SU-DHL-6 (cell line): Measurements from ENCODE around the gene DENND5A.

Source experiments
- H2AFZ ChIP-seq: fragments of 200-600 bp; sonication (generic); 2 replicates; pipeline ENCODE4 v1.6.1; 2014; ENCODE audit warnings: low read depth, mild to moderate bottlenecking, moderate library complexity, mixed read lengths, antibody characterized with exemption, low read length; ENCODE audit not compliant: severe bottlenecking
- H3F3A ChIP-seq: fragments of 200-600 bp; shearing (Covaris generic); 2 replicates; pipeline ENCODE4 v1.6.0; 2016; ENCODE audit warnings: antibody characterized with exemption, mild to moderate bottlenecking; ENCODE audit not compliant: insufficient read depth
- H3K27ac ChIP-seq: fragments of 200-600 bp; sonication (generic); 2 replicates; pipeline ENCODE4 v1.5.1; 2016; ENCODE audit warnings: low read depth, mild to moderate bottlenecking, low read length, moderate library complexity, mixed read lengths
- H3K27me3 ChIP-seq: fragments of 200-600 bp; sonication (generic), shearing (Covaris generic); 2 replicates; pipeline ENCODE4 v1.6.0; 2014; ENCODE audit warnings: mild to moderate bottlenecking, low read length
- H3K36me3 ChIP-seq: fragments of 200-600 bp; sonication (generic); 2 replicates; pipeline ENCODE4 v1.6.1; 2014; ENCODE audit warnings: mild to moderate bottlenecking, low read length, mixed read lengths
- H3K4me2 ChIP-seq: fragments of 300-600, 200-600 bp; shearing (Covaris generic), sonication (generic); 2 replicates; pipeline ENCODE4 v1.6.0; 2014; ENCODE audit warnings: low read length, low read depth, mild to moderate bottlenecking; ENCODE audit not compliant: poor library complexity, severe bottlenecking
- H3K4me3 ChIP-seq: fragments of 200-600 bp; sonication (generic); 2 replicates; pipeline ENCODE4 v1.5.1; 2014; ENCODE audit warnings: antibody characterized with exemption, low read length, mild to moderate bottlenecking, mixed read lengths; ENCODE audit not compliant: insufficient read depth, poor library complexity, severe bottlenecking
- H3K79me2 ChIP-seq: fragments of 200-600 bp; sonication (generic); 2 replicates; pipeline ENCODE4 v1.6.1; 2014; ENCODE audit warnings: mild to moderate bottlenecking, low read length, moderate library complexity; ENCODE audit not compliant: insufficient read depth
- H3K9ac ChIP-seq: fragments of 200-600 bp; sonication (generic); 2 replicates; pipeline ENCODE4 v1.7.0; 2014; ENCODE audit warnings: mild to moderate bottlenecking, low read length
- H3K9me2 ChIP-seq: fragments of 200-600 bp; sonication (generic); replicated peaks from 2 replicates; pipeline ENCODE4 v1.6.1; 2014; ENCODE audit warnings: low read length; ENCODE audit not compliant: insufficient read depth
- H3K9me3 ChIP-seq: fragments of 200-600 bp; sonication (generic); 2 replicates; pipeline ENCODE4 v1.6.1; 2014; ENCODE audit warnings: low read length, mixed read lengths; ENCODE audit not compliant: insufficient read depth
- H4K20me1 ChIP-seq: fragments of 200-600 bp; sonication (generic); 2 replicates; pipeline ENCODE4 v1.6.1; 2014; ENCODE audit warnings: low read depth, mild to moderate bottlenecking, antibody characterized with exemption, low read length, moderate library complexity, mixed read lengths
- EZH2phosphoT487 ChIP-seq: fragments of 200-600 bp; sonication (generic), shearing (Covaris generic); conservative IDR thresholded peaks from 2 replicates; pipeline ENCODE4 v1.6.1; 2018; ENCODE audit warnings: mild to moderate bottlenecking, antibody characterized with exemption, low read length, moderate library complexity, mixed read lengths
- TF ChIP-seq, protein P1 (sequence below): fragments of 200-600 bp; sonication (generic); IDR thresholded peaks from one replicate; pipeline ENCODE4 v1.5.1; 2017; ENCODE audit warnings: antibody characterized with exemption, mild to moderate bottlenecking, low read length, moderate library complexity; ENCODE audit not compliant: insufficient read depth, poor library complexity, severe bottlenecking

The DENND5A gene

DNA sequence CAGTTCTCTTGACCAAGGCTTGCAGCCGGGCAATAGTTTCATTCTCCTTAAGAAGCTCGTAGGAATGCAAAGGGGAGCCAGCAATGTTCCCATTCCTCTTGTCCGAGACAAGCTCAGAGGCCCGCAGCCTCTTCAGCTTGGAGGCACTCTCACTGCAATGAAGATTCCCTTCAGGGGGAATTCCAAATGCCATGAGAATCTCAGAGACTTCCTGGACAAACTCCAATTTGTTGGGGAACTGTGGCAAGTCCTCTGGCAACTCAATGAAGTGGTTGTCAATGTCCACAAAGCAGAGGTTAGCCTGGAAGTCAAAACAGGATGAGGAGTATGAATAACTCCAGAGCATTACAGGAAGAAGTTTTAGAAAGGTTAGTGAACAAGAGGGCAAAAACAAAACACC is 84.4 kb downstream of the DENND5A start:
- no peak overlapping the region for H3K9ac ChIP-seq
- no peak overlapping the region for H2AFZ ChIP-seq
- TF ChIP-seq, protein P1, sequence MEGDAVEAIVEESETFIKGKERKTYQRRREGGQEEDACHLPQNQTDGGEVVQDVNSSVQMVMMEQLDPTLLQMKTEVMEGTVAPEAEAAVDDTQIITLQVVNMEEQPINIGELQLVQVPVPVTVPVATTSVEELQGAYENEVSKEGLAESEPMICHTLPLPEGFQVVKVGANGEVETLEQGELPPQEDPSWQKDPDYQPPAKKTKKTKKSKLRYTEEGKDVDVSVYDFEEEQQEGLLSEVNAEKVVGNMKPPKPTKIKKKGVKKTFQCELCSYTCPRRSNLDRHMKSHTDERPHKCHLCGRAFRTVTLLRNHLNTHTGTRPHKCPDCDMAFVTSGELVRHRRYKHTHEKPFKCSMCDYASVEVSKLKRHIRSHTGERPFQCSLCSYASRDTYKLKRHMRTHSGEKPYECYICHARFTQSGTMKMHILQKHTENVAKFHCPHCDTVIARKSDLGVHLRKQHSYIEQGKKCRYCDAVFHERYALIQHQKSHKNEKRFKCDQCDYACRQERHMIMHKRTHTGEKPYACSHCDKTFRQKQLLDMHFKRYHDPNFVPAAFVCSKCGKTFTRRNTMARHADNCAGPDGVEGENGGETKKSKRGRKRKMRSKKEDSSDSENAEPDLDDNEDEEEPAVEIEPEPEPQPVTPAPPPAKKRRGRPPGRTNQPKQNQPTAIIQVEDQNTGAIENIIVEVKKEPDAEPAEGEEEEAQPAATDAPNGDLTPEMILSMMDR = no peak
- TF ChIP-seq EZH2phosphoT487 = no peak
- no peaks in the 10 kb centered on the region for H3F3A ChIP-seq
- H3K9me2 ChIP-seq = no peaks in the 10 kb centered on the region
- no peaks in the 10 kb centered on the region for H4K20me1 ChIP-seq
- no peaks in the 10 kb centered on the region for H3K36me3 ChIP-seq
- no peaks in the 10 kb centered on the region for H3K79me2 ChIP-seq
- H3K9me3 ChIP-seq = no peaks in the 10 kb centered on the region
- H3K4me2 ChIP-seq = no peak overlapping the region
- H3K4me3 ChIP-seq = no peak overlapping the region
- no peak overlapping the region for H3K27ac ChIP-seq
- no peaks in the 10 kb centered on the region for H3K27me3 ChIP-seq

DNA sequence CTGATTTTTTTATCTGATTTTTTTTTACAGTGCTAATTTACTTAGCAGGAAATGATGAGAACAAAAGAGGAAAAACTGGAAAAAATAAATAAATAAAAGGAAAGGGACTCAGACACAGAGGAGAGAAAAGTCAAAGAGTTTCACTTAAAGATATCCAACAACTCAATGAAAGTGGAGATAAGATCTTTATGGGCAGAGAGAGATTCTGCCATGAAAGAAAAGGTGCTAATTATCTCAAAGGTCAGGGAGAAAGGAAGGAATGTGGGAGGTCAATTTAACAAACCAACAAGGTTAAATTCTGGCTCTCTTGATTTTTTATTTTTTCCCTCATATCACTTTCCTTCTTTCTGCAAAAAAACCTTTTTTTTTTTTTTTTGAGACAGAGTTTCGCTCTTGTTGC is 86.0 kb downstream of the DENND5A start:
- no peaks in the 10 kb centered on the region for H4K20me1 ChIP-seq
- no peak overlapping the region for H3K4me3 ChIP-seq
- no peak overlapping the region for H3K4me2 ChIP-seq
- H3K79me2 ChIP-seq = no peaks in the 10 kb centered on the region
- TF ChIP-seq EZH2phosphoT487 = no peak
- TF ChIP-seq, protein P1 = no peak
- H3K27ac ChIP-seq = no peak overlapping the region
- H3K9ac ChIP-seq = no peak overlapping the region
- H3K27me3 ChIP-seq = no peaks in the 10 kb centered on the region
- no peaks in the 10 kb centered on the region for H3K36me3 ChIP-seq
- no peaks in the 10 kb centered on the region for H3K9me2 ChIP-seq
- H3K9me3 ChIP-seq = no peaks in the 10 kb centered on the region
- no peaks in the 10 kb centered on the region for H3F3A ChIP-seq
- H2AFZ ChIP-seq = no peak overlapping the region

DNA sequence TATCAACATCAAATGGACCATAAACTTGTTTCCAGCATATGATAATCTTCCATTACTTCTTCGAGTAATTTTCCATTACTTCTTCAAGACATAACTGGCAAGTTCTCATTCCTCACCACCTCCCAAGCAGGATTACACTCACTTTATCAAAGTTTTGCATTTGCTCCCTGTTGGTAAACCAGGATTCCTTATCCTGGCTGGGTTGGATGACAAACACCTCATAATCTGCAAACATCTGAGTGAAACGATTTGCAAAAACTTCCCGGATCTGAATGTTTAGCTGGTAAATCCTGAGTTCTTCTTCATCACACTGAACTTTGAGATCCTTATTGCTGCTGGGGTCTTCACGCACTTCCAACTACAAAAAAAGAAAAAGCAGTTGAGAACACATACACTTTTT is 86.4 kb downstream of the DENND5A start:
- H3K36me3 ChIP-seq = no peaks in the 10 kb centered on the region
- no peak overlapping the region for H3K4me3 ChIP-seq
- H3K9me2 ChIP-seq = no peaks in the 10 kb centered on the region
- H3K9ac ChIP-seq = no peak overlapping the region
- H2AFZ ChIP-seq = no peak overlapping the region
- H3K9me3 ChIP-seq = no peaks in the 10 kb centered on the region
- no peaks in the 10 kb centered on the region for H3K27me3 ChIP-seq
- H4K20me1 ChIP-seq = no peaks in the 10 kb centered on the region
- no peaks in the 10 kb centered on the region for H3F3A ChIP-seq
- H3K4me2 ChIP-seq = no peak overlapping the region
- TF ChIP-seq, protein P1 = no peak
- TF ChIP-seq EZH2phosphoT487 = no peak
- H3K27ac ChIP-seq = no peak overlapping the region
- no peaks in the 10 kb centered on the region for H3K79me2 ChIP-seq
